HepG2 (cell line): ENCODE data around the gene SIAE. TPM values are rescaled to one million over a fixed set of nuclear protein-coding genes. Genes with fewer than 3 reads are reported as not detected.

Experiments
- ATAC-seq: fragments of 200-7000 bp; cut with Tn5 transposase; 3 replicates; pipeline ENCODE4 v1.9.1; 2020; ENCODE audit warnings: mild to moderate bottlenecking, moderate library complexity
- BruUV-seq: library from RNA; stranded (reverse); fragments of 400-500 nt; replicated peaks from 2 replicates; lab custom pipeline; 2021; lab: Mats Ljungman, UMichigan
- CTCF ChIA-PET: fragments of 300-600 bp; formaldehyde crosslinking; extraction: SDS; loops from one replicate; lab custom pipeline; 2021; ENCODE audit warnings: low total read pairs, inconsistent platforms, low intra/inter-chr PET ratio; lab: Yijun Ruan, JAX
- POLR2A ChIA-PET: fragments of 350-600 bp; sonication (Branson Sonifier 250); formaldehyde crosslinking; loops from one replicate; lab custom pipeline; 2020; ENCODE audit warnings: antibody characterized with exemption, inconsistent platforms; lab: Yijun Ruan, JAX
- DNase-seq: peaks from one replicate; pipeline ENCODE4 v3.0.0-alpha.2; 2015; ENCODE audit warnings: low spot score
- FAIRE-seq: peaks from 3 replicates; lab custom pipeline; 2011; peaks lifted over from hg19 to GRCh38; lab: Jason Lieb, UNC
- H2AFZ ChIP-seq: one replicate; pipeline ENCODE4 v1.6.1; 2011; ENCODE audit warnings: low read length, inconsistent platforms
- H3K27ac ChIP-seq: fragments of 300-600 bp; 3 replicates; pipeline ENCODE4 v1.8.0; 2011; ENCODE audit warnings: mixed run types, mild to moderate bottlenecking, mixed read lengths, low read length, inconsistent platforms; ENCODE audit not compliant: insufficient read depth; ENCODE audit errors: extremely low read length
- H3K27me3 ChIP-seq, 2 experiments: fragments of 200-600 bp in 1 of 2; 2 replicates in 1 of 2; 3 replicates in 1 of 2; pipeline versions ENCODE4 v1.6.0 to v1.8.0; 2011; ENCODE audit warnings: low read length in 2 of 2, mild to moderate bottlenecking in 2 of 2, moderate library complexity in 2 of 2, inconsistent platforms in 1 of 2; ENCODE audit not compliant: insufficient read depth in 2 of 2, control insufficient read depth in 1 of 2
- H3K36me3 ChIP-seq, 2 experiments: fragments of 200-600 bp in 1 of 2; replicated peaks in 1 of 2; 2 replicates in 1 of 2; 3 replicates in 1 of 2; pipeline versions ENCODE4 v1.5.1 to v1.8.0; 2011; ENCODE audit warnings: low read length in 2 of 2, inconsistent platforms in 1 of 2; ENCODE audit not compliant: insufficient read depth in 2 of 2, control insufficient read depth in 1 of 2
- H3K4me1 ChIP-seq: 2 replicates; pipeline ENCODE4 v1.5.1; 2012; ENCODE audit warnings: low read length, inconsistent platforms; ENCODE audit not compliant: insufficient read depth
- H3K4me2 ChIP-seq: 2 replicates; pipeline ENCODE4 v1.6.0; 2011; ENCODE audit warnings: low read depth, low read length, inconsistent platforms
- H3K4me3 ChIP-seq, 3 experiments: fragments of 200-600 bp in 1 of 3; sonication (generic), shearing (Covaris generic) in 1 of 3; replicated peaks in 1 of 3; 2 replicates each; pipeline ENCODE4 v1.5.1; 2011 to 2016; ENCODE audit warnings: low read length in 3 of 3, inconsistent platforms in 2 of 3, low read depth in 2 of 3, mild to moderate bottlenecking in 2 of 3, control low read depth in 1 of 3, mixed read lengths in 1 of 3; ENCODE audit not compliant: insufficient read depth in 1 of 3
- H3K79me2 ChIP-seq: one replicate; pipeline ENCODE4 v1.6.1; 2011; ENCODE audit warnings: low read length, inconsistent platforms; ENCODE audit not compliant: insufficient read depth
- H3K9ac ChIP-seq: 2 replicates; pipeline ENCODE4 v1.6.0; 2011; ENCODE audit warnings: mild to moderate bottlenecking, low read depth, low read length, inconsistent platforms; ENCODE audit not compliant: insufficient read depth
- H3K9me3 ChIP-seq: 2 replicates; pipeline ENCODE4 v1.5.1; 2012; ENCODE audit warnings: mild to moderate bottlenecking, low read length
- H4K20me1 ChIP-seq: 2 replicates; pipeline ENCODE4 v1.6.0; 2011; ENCODE audit warnings: inconsistent platforms, mild to moderate bottlenecking, low read length, moderate library complexity; ENCODE audit not compliant: insufficient read depth
- ESRRA ChIP-seq: sonication (generic); formaldehyde crosslinking; IDR thresholded peaks from 2 replicates; pipeline ENCODE4 v1.5.1; 2020; ENCODE audit warnings: mild to moderate bottlenecking, low read depth, missing genetic modification reagents
- ISX ChIP-seq: sonication (generic); formaldehyde crosslinking; conservative IDR thresholded peaks from 2 replicates; pipeline ENCODE4 v1.5.0; 2020; ENCODE audit warnings: missing genetic modification reagents
- KAT2B ChIP-seq: fragments of 150-350 bp; IDR thresholded peaks from 2 replicates; pipeline ENCODE4 v1.6.1; 2014; ENCODE audit warnings: low read depth, low read length, borderline replicate concordance
- KLF15 ChIP-seq: sonication (generic); formaldehyde crosslinking; IDR thresholded peaks from 2 replicates; pipeline ENCODE4 v1.8.1; 2023; ENCODE audit warnings: borderline replicate concordance, mild to moderate bottlenecking, inconsistent platforms, missing genetic modification reagents, mixed read lengths
- MAZ ChIP-seq, 2 experiments: sonication (generic) in 1 of 2; formaldehyde crosslinking in 1 of 2; IDR thresholded peaks; 2 replicates each; pipeline versions ENCODE4 v1.5.0 to v1.6.1; 2012 to 2020; ENCODE audit warnings: low read depth in 2 of 2, mild to moderate bottlenecking in 2 of 2, borderline replicate concordance in 1 of 2, improper control_type of control experiment in 1 of 2, low read length in 1 of 2, missing genetic modification reagents in 1 of 2, moderate library complexity in 1 of 2
- MIXL1 ChIP-seq: IDR thresholded peaks from 2 replicates; pipeline ENCODE4 v1.6.1; 2016
- MYC ChIP-seq: sonication (generic); formaldehyde crosslinking; IDR thresholded peaks from 2 replicates; pipeline ENCODE4 v1.9.0; 2021; ENCODE audit warnings: missing genetic modification reagents, borderline replicate concordance
- TARDBP ChIP-seq: sonication (generic); formaldehyde crosslinking; IDR thresholded peaks from 2 replicates; pipeline ENCODE4 v1.8.0; 2022; ENCODE audit warnings: mild to moderate bottlenecking, missing genetic modification reagents
- ZNF101 ChIP-seq: sonication (generic); formaldehyde crosslinking; IDR thresholded peaks from 2 replicates; pipeline ENCODE4 v1.4.0; 2020; ENCODE audit warnings: mild to moderate bottlenecking, low read depth, missing genetic modification reagents, borderline replicate concordance
- ZNF225 ChIP-seq: sonication (generic); formaldehyde crosslinking; IDR thresholded peaks from 2 replicates; pipeline ENCODE4 v1.4.0; 2020; ENCODE audit warnings: mild to moderate bottlenecking, missing genetic modification reagents
- ZNF775 ChIP-seq: sonication (generic); formaldehyde crosslinking; IDR thresholded peaks from 2 replicates; pipeline ENCODE4 v1.4.0; 2020; ENCODE audit warnings: missing genetic modification reagents, mild to moderate bottlenecking, moderate library complexity, borderline replicate concordance
- ZSCAN12 ChIP-seq: sonication (generic); formaldehyde crosslinking; IDR thresholded peaks from 2 replicates; pipeline ENCODE4 v1.9.0; 2021; ENCODE audit warnings: mild to moderate bottlenecking, missing genetic modification reagents
- ZSCAN30 ChIP-seq: sonication (generic); formaldehyde crosslinking; IDR thresholded peaks from 2 replicates; pipeline ENCODE4 v1.5.0; 2020; ENCODE audit warnings: mild to moderate bottlenecking, missing genetic modification reagents
- WGBS: methylation state at CpG from one replicate; pipeline ENCODE4 v1.1.6; 2017; ENCODE audit warnings: low lambda C conversion rate; 5-methylcytosine and 5-hydroxymethylcytosine counted together
- in situ Hi-C: cut with HindIII; loops from 2 replicates; pipeline ENCODE4 v1.10.0; 2017; ENCODE audit warnings: low pct_unique_long_range_greater_than_20kb; ENCODE audit not compliant: extremely low pct_ligation_motif_present
- intact Hi-C: fragments of 100-400 bp; cut with micrococcal nuclease; formaldehyde crosslinking; loops from one replicate; pipeline ENCODE4 v1.10.0; 2022; ENCODE audit not compliant: unreplicated experiment
- polyA plus RNA-seq, 8 experiments: library from polyadenylated mRNA; depleted of rRNA in 3 of 8; stranded (reverse) in 7 of 8; unstranded in 1 of 8; fragments of >200 nt; fragmentation: Illumina TruSeq in 4 of 8; extraction: Trizol in 4 of 8; gene quantifications; 2 replicates each; pipeline versions ENCODE4 v1.2.1 to v1.2.3, GENCODE V29; 2011 to 2016; ENCODE audit warnings: low read depth in 4 of 8, missing spikeins in 1 of 8, mixed read lengths in 1 of 8; ENCODE audit not compliant: insufficient read depth in 1 of 8
- total RNA-seq, 5 experiments: library from RNA; depleted of rRNA; stranded (reverse); fragments of >200 nt; fragmentation: Illumina TruSeq; extraction: Trizol; gene quantifications; 2 replicates each; pipeline ENCODE4 v1.2.3, GENCODE V29; 2016; ENCODE audit warnings: low read depth in 1 of 5

SIAE gene
- total and polyA plus RNA-seq, 2 of the 13 experiments (the other 11 are each of a cell fraction or from before 2014, with no cell fraction given): 7.0 to 22.4 TPM

GRCh38 chr11:124638500-124638899 lies 35.0 kb downstream of the SIAE start:
- intact Hi-C loops: no loop called here
- no TSS peak for BruUV-seq
- DNase-seq (no peak), FAIRE-seq (no peak), ATAC-seq (no peak)
- Histone ChIP-seq H3K9me3 (no peaks in the 10 kb centered on the region), H3K79me2 (no peaks in the 10 kb centered on the region), H4K20me1 (no peaks in the 10 kb centered on the region), H3K36me3 (peaks cover 2 to 10% of the 10 kb centered on the region in 2 experiments), H3K4me2 (no peak overlapping the region), H3K27me3 (no peaks in the 10 kb centered on the region), H3K9ac (no peak overlapping the region), H2AFZ (no peak overlapping the region), H3K4me3 (no peak overlapping the region), H3K27ac (no peak overlapping the region), H3K4me1 (no peaks in the 10 kb centered on the region)
- POLR2A ChIA-PET: interaction anchor here (1.3 kb wide), 1 partner anchor 16 kb away, joined by 3 read pairs; the partner anchor contains the start of gene TBRG1
- 95% methylated on average over 3 of the region's 3 CpGs for WGBS
- no peak for TF ChIP-seq MIXL1 (CRISPR knock-in tag)
- TF ChIP-seq ISX (CRISPR knock-in tag): no peak
- TF ChIP-seq ZNF775: no peak
- TF ChIP-seq MYC (CRISPR knock-in tag): no peak
- TF ChIP-seq TARDBP (CRISPR knock-in tag): no peak
- TF ChIP-seq ZSCAN30 (CRISPR knock-in tag): no peak
- TF ChIP-seq ZSCAN12 (CRISPR knock-in tag): no peak
- no peak for TF ChIP-seq ZNF101
- TF ChIP-seq ZNF225 (CRISPR knock-in tag): no peak
- TF ChIP-seq KLF15: no peak
- no peak for TF ChIP-seq MAZ (IDR thresholded peaks at IDR 0.05; ENCODE audit: borderline replicate concordance, low read depth, low read length)
- no peak for TF ChIP-seq MAZ (CRISPR knock-in tag; IDR thresholded peaks at IDR 0.05; ENCODE audit: low read depth)
- TF ChIP-seq ESRRA (CRISPR knock-in tag): no peak
- TF ChIP-seq KAT2B: no peak
- CTCF ChIA-PET: no interaction called here
- in situ Hi-C loops: no loop called here
